Measurements from ENCODE around the gene PPM1D.

DNA sequence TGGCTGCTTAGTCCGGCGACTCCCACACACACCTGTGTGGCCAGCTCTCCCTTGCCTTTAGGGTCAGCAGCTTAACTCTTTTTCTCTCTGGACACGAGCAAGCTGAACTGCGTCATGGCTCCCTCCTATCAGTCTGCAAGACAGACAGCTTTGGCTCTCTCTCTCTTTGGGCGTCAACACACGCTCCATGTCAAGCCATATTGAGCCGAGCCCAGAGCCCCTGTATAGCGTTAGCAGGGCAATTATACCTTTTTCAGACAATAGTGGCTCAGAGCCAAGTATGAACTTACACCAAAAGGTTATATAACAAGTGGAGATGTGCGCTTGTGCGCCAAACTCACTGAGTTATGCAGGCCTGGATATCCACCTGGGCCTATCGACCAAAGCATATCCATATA lies 39.1 kb upstream of the PPM1D start:
- TF ChIP-seq CTCF (IDR thresholded peaks at IDR 0.05): no peak
- TF ChIP-seq POLR2AphosphoS5 (IDR thresholded peaks at IDR 0.05): no peak
- no peak for TF ChIP-seq EP300 (IDR thresholded peaks at IDR 0.05)
- no peak for TF ChIP-seq POLR2A (IDR thresholded peaks at IDR 0.05)

Measured in sigmoid colon (tissue), 4 donors.